Neutrophil (primary cell): ENCODE results near the gene GCNT2.

Experiments
- H3K27ac ChIP-seq: fragments of 200-600 bp; sonication (generic); 2 replicates; pipeline ENCODE4 v1.5.1; 2016; ENCODE audit warnings: mild to moderate bottlenecking, moderate library complexity
- H3K27me3 ChIP-seq: fragments of 200-600 bp; sonication (generic); 2 replicates; pipeline ENCODE4 v1.6.0; 2016; ENCODE audit warnings: mild to moderate bottlenecking
- H3K36me3 ChIP-seq: fragments of 200-600 bp; sonication (generic); 2 replicates; pipeline ENCODE4 v1.5.1; 2017
- H3K4me1 ChIP-seq, 2 experiments: fragments of 200-600 bp in 1 of 2; sonication (generic) in 1 of 2; 1 replicate in 1 of 2; 2 replicates in 1 of 2; pipeline versions ENCODE4 v1.5.1 to v1.6.1; 2013 to 2016; ENCODE audit warnings: low read depth in 1 of 2, low read length in 1 of 2, mild to moderate bottlenecking in 1 of 2, moderate library complexity in 1 of 2; ENCODE audit not compliant: control insufficient read depth in 1 of 2, insufficient read depth in 1 of 2
- H3K4me3 ChIP-seq, 2 experiments: fragments of 200-600 bp in 1 of 2; sonication (generic) in 1 of 2; 1 replicate in 1 of 2; 2 replicates in 1 of 2; pipeline ENCODE4 v1.5.1; 2013 to 2016; ENCODE audit warnings: low read depth in 1 of 2, low read length in 1 of 2, mild to moderate bottlenecking in 1 of 2, moderate library complexity in 1 of 2
- H3K9me3 ChIP-seq: fragments of 200-600 bp; sonication (generic); 2 replicates; pipeline ENCODE4 v1.5.1; 2016
- CTCF ChIP-seq: fragments of 200-600 bp; sonication (generic); IDR thresholded peaks from 2 replicates; pipeline ENCODE4 v1.5.1; 2016; ENCODE audit warnings: antibody characterized with exemption

The GCNT2 gene

GRCh38 chr6:10510592-10511367 lies 10.4 kb upstream of the GCNT2 start:
- H3K4me3 ChIP-seq, result no peak overlapping the region
- H3K27me3 ChIP-seq, result no peaks in the 10 kb centered on the region
- peak; percentile 53 for TF ChIP-seq CTCF
- H3K9me3 ChIP-seq, result no peaks in the 10 kb centered on the region
- no peak overlapping the region for H3K27ac ChIP-seq
- peaks cover 4 to 5% of the 10 kb centered on the region in 2 experiments for H3K4me1 ChIP-seq
- no peaks in the 10 kb centered on the region for H3K36me3 ChIP-seq

- peaks cover 4 to 5% of the 10 kb centered on the region in 2 experiments for H3K4me1 ChIP-seq
- TF ChIP-seq CTCF, result no peak
- H3K36me3 ChIP-seq, result no peaks in the 10 kb centered on the region
- H3K4me3 ChIP-seq, result no peak overlapping the region
- H3K27me3 ChIP-seq, result no peaks in the 10 kb centered on the region
- no peak overlapping the region for H3K27ac ChIP-seq
- H3K9me3 ChIP-seq, result no peaks in the 10 kb centered on the region
Measured at GRCh38 chr6:10511477-10511876, 9.7 kb upstream of the GCNT2 start.

GRCh38 chr6:10513544-10513943 lies 7.6 kb upstream of the GCNT2 start:
- TF ChIP-seq CTCF, result no peak
- Histone ChIP-seq H3K4me1 (peaks cover 10% of the 10 kb centered on the region in 2 experiments), H3K27ac (no peak overlapping the region), H3K9me3 (no peaks in the 10 kb centered on the region), H3K4me3 (no peak overlapping the region), H3K36me3 (no peaks in the 10 kb centered on the region), H3K27me3 (no peaks in the 10 kb centered on the region)

GRCh38 chr6:10514049-10514780 lies 6.9 kb upstream of the GCNT2 start:
- TF ChIP-seq CTCF, result no peak
- no peaks in the 10 kb centered on the region for H3K9me3 ChIP-seq
- H3K27me3 ChIP-seq, result no peaks in the 10 kb centered on the region
- no peak overlapping the region for H3K4me3 ChIP-seq
- peaks cover 17% of the 10 kb centered on the region in 2 experiments for H3K4me1 ChIP-seq
- H3K27ac ChIP-seq, result no peak overlapping the region
- no peaks in the 10 kb centered on the region for H3K36me3 ChIP-seq

- Histone ChIP-seq H3K27ac (no peak overlapping the region), H3K27me3 (no peaks in the 10 kb centered on the region), H3K9me3 (no peaks in the 10 kb centered on the region), H3K4me1 (peaks cover 34 to 36% of the 10 kb centered on the region in 2 experiments), H3K36me3 (no peaks in the 10 kb centered on the region), H3K4me3 (no peak overlapping the region)
- TF ChIP-seq CTCF, result no peak
Measured at GRCh38 chr6:10516953-10517352, 4.2 kb upstream of the GCNT2 start.
